Measurements from ENCODE around the gene RMND1. TPM values are rescaled to one million over a fixed set of nuclear protein-coding genes. Genes with fewer than 3 reads are reported as not detected.

Gene RMND1
- total and polyA plus RNA-seq, 2 of the 13 experiments (the other 11 are each of a cell fraction or from before 2014, with no cell fraction given) = 34.0 to 72.5 TPM

DNA sequence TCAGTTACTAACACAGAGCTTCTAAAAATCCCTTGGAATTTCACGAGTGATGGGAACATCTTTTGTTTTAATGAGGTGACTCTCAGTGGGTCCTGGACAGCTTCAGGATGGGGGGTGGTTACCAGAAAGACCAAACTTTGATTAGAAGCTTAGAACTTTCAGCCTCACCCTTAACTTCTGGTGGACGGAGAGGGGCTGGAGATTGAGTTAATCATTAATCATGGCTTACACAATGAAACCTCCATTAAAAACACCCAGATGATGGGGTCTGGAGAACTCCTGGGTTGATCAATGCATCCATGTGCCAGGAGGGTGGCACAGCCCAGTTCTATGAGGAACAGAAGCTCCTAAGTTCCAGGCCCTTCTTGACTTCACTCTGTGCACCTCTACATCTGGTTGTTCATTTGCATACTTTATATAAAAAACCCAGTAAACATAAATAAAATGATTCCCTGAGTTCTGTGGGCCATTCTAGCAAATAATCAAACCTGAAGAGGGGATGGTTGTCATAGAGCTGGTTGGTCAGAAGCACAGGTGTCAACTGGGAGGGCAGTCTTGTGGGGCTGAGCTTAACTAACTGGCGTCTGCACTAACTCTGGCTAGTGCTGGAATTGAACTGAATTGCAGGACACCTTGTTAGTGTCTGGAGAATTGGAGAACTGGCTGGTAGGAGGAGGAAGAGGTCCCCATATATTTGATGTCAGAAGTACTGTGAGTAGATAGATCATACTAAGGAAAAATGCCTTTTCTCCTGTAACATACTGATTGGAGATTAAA, 10.3 kb downstream of the RMND1 start (continued):
- 0 out of 2 replicates have a peak, but pooled peaks have one; percentile 25 for TF ChIP-seq HMGXB3 (CRISPR knock-in tag; IDR thresholded peaks at IDR 0.05; ENCODE audit: borderline replicate concordance)
- TF ChIP-seq, protein P1, sequence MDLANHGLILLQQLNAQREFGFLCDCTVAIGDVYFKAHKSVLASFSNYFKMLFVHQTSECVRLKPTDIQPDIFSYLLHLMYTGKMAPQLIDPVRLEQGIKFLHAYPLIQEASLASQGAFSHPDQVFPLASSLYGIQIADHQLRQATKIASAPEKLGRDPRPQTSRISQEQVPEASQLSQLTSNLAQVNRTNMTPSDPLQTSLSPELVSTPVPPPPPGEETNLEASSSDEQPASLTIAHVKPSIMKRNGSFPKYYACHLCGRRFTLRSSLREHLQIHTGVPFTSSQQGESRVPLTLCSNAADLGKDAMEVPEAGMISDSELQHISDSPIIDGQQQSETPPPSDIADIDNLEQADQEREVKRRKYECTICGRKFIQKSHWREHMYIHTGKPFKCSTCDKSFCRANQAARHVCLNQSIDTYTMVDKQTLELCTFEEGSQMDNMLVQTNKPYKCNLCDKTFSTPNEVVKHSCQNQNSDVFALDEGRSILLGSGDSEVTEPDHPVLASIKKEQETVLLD (CRISPR knock-in tag; IDR thresholded peaks at IDR 0.05; ENCODE audit: low read depth) = no peak
- TF ChIP-seq, protein P2, sequence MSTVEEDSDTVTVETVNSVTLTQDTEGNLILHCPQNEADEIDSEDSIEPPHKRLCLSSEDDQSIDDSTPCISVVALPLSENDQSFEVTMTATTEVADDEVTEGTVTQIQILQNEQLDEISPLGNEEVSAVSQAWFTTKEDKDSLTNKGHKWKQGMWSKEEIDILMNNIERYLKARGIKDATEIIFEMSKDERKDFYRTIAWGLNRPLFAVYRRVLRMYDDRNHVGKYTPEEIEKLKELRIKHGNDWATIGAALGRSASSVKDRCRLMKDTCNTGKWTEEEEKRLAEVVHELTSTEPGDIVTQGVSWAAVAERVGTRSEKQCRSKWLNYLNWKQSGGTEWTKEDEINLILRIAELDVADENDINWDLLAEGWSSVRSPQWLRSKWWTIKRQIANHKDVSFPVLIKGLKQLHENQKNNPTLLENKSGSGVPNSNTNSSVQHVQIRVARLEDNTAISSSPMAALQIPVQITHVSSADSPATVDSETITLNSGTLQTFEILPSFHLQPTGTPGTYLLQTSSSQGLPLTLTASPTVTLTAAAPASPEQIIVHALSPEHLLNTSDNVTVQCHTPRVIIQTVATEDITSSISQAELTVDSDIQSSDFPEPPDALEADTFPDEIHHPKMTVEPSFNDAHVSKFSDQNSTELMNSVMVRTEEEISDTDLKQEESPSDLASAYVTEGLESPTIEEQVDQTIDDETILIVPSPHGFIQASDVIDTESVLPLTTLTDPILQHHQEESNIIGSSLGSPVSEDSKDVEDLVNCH (CRISPR knock-in tag; IDR thresholded peaks at IDR 0.05) = no peak
- TF ChIP-seq, protein P3, sequence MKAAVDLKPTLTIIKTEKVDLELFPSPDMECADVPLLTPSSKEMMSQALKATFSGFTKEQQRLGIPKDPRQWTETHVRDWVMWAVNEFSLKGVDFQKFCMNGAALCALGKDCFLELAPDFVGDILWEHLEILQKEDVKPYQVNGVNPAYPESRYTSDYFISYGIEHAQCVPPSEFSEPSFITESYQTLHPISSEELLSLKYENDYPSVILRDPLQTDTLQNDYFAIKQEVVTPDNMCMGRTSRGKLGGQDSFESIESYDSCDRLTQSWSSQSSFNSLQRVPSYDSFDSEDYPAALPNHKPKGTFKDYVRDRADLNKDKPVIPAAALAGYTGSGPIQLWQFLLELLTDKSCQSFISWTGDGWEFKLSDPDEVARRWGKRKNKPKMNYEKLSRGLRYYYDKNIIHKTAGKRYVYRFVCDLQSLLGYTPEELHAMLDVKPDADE (CRISPR knock-in tag; IDR thresholded peaks at IDR 0.05) = no peak
- no peak for TF ChIP-seq PAWR (CRISPR knock-in tag; IDR thresholded peaks at IDR 0.05; ENCODE audit: borderline replicate concordance)
- no peak for TF ChIP-seq CENPT (CRISPR knock-in tag; IDR thresholded peaks at IDR 0.05; ENCODE audit: low read depth)
- TF ChIP-seq NFYC (CRISPR knock-in tag; IDR thresholded peaks at IDR 0.05) = no peak
- TF ChIP-seq NR3C1 (CRISPR knock-in tag; IDR thresholded peaks at IDR 0.05) = no peak
- no peak for TF ChIP-seq STAT5B (CRISPR knock-in tag; IDR thresholded peaks at IDR 0.05)
- no peak for TF ChIP-seq KLF15 (CRISPR knock-in tag; IDR thresholded peaks at IDR 0.05; ENCODE audit: borderline replicate concordance)
- TF ChIP-seq U2AF2 (IDR thresholded peaks at IDR 0.05; ENCODE audit: low read depth, low read length) = no peak
- TF ChIP-seq, protein P4, sequence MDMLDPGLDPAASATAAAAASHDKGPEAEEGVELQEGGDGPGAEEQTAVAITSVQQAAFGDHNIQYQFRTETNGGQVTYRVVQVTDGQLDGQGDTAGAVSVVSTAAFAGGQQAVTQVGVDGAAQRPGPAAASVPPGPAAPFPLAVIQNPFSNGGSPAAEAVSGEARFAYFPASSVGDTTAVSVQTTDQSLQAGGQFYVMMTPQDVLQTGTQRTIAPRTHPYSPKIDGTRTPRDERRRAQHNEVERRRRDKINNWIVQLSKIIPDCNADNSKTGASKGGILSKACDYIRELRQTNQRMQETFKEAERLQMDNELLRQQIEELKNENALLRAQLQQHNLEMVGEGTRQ (IDR thresholded peaks at IDR 0.05; ENCODE audit: low read depth, low read length) = no peak
- TF ChIP-seq, protein P4 (CRISPR knock-in tag; IDR thresholded peaks at IDR 0.05; ENCODE audit: borderline replicate concordance) = no peak
- no peak for TF ChIP-seq MYNN (CRISPR knock-in tag; IDR thresholded peaks at IDR 0.05; ENCODE audit: low read depth)
- TF ChIP-seq TBL1XR1 (IDR thresholded peaks at IDR 0.05; ENCODE audit: borderline replicate concordance, low read length, partially characterized antibody) = no peak
- no peak for TF ChIP-seq SMARCE1 (IDR thresholded peaks at IDR 0.05; ENCODE audit: borderline replicate concordance)

Data from HepG2 (cell line).